Endodermal cell (in vitro differentiated cells): ENCODE data around the gene TREML1. TPM values are rescaled to one million over a fixed set of nuclear protein-coding genes. Genes with fewer than 3 reads are reported as not detected.

ENCODE experiments used
- DNase-seq: peaks from one replicate; pipeline ENCODE4 v3.0.0-alpha.2; 2017
- H3K27ac ChIP-seq: 2 replicates; pipeline ENCODE4 v1.5.1; 2013; ENCODE audit warnings: mild to moderate bottlenecking, low read depth, low read length, moderate library complexity
- H3K27me3 ChIP-seq: 2 replicates; pipeline ENCODE4 v1.6.1; 2013; ENCODE audit warnings: mild to moderate bottlenecking, low read length, moderate library complexity; ENCODE audit not compliant: insufficient read depth, control insufficient read depth, poor library complexity, severe bottlenecking
- H3K36me3 ChIP-seq: 2 replicates; pipeline ENCODE4 v1.7.0; 2013; ENCODE audit warnings: mild to moderate bottlenecking, low read length, moderate library complexity; ENCODE audit not compliant: control insufficient read depth, insufficient read depth
- H3K4me1 ChIP-seq: one replicate; pipeline ENCODE4 v1.7.0; 2013; ENCODE audit warnings: low read length; ENCODE audit not compliant: control insufficient read depth, insufficient read depth
- H3K4me3 ChIP-seq: 2 replicates; pipeline ENCODE4 v1.5.1; 2013; ENCODE audit warnings: mild to moderate bottlenecking, low read length, moderate library complexity
- H3K9ac ChIP-seq: 2 replicates; pipeline ENCODE4 v1.6.1; 2013; ENCODE audit warnings: mild to moderate bottlenecking, low read length, moderate library complexity; ENCODE audit not compliant: poor library complexity, severe bottlenecking; ENCODE audit errors: extremely low read depth
- H3K9me3 ChIP-seq: 2 replicates; pipeline ENCODE4 v1.6.1; 2013; ENCODE audit warnings: mild to moderate bottlenecking, low read length, moderate library complexity; ENCODE audit not compliant: control insufficient read depth
- H3K27ac Mint-ChIP-seq: 2 replicates; pipeline ENCODE4 v1.8.0; 2020; ENCODE audit warnings: mixed read lengths
- H3K27me3 Mint-ChIP-seq: 2 replicates; pipeline ENCODE4 v1.8.0; 2021; ENCODE audit warnings: mild to moderate bottlenecking, mixed read lengths; ENCODE audit not compliant: insufficient read depth
- H3K36me3 Mint-ChIP-seq: 2 replicates; pipeline ENCODE4 v1.8.0; 2020; ENCODE audit warnings: low read depth, mixed read lengths
- H3K4me1 Mint-ChIP-seq: 2 replicates; pipeline ENCODE4 v1.8.0; 2020; ENCODE audit warnings: mixed read lengths
- H3K4me3 Mint-ChIP-seq: 2 replicates; pipeline ENCODE4 v1.8.0; 2020; ENCODE audit warnings: mild to moderate bottlenecking, moderate library complexity, mixed read lengths
- H3K9me3 Mint-ChIP-seq: 2 replicates; pipeline ENCODE4 v1.8.0; 2020; ENCODE audit warnings: mild to moderate bottlenecking, mixed read lengths
- CTCF ChIP-seq: fragments of 200-600 bp; sonication (generic); conservative IDR thresholded peaks from 2 replicates; pipeline ENCODE4 v1.5.0; 2021; ENCODE audit warnings: antibody characterized with exemption, mild to moderate bottlenecking
- WGBS, 2 experiments: methylation state at CpG; one replicate each; pipeline versions ENCODE4 v1.1.5 to v1.1.7; 2013; ENCODE audit warnings: missing lambda C conversion rate in 2 of 2, mixed read lengths in 1 of 2; ENCODE audit not compliant: insufficient coverage in 1 of 2, insufficient read length in 1 of 2; 5-methylcytosine and 5-hydroxymethylcytosine counted together
- total RNA-seq, 2 donors: library from RNA; stranded (reverse); fragmentation: NEBNext Ultra II Directional in 1 of 2; extraction: Animal tissue kit (Norgen Biotek cat#: 25700) in 1 of 2; gene quantifications; 2 replicates in 1 of 2; 3 replicates in 1 of 2; pipeline ENCODE4 v1.2.1, GENCODE V29; 2021

The TREML1 gene
- total RNA-seq, 2 donors from 2014 or later, result 0.31 to 0.53 TPM

DNA sequence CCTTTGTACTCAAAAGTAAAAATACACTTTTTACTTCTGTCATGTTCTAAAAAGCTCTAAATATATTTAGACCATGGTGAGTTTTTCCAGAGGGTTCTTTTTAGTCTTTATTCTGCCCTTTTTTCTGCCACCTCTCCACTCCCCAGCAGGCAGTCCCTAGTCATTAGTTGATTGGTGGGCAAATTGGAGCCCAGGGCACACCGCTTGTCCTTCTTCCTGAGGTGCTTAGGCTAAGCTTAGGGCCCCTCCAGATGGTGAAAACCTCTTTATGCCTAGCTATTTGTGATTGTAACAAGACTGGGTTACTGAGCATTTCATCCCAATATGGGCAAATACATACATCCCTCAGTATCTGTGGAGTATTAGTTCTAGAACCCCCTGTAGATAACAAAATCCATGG is 6.2 kb downstream of the TREML1 start:
- Histone ChIP-seq H3K9ac (no peak overlapping the region), H3K36me3 (no peaks in the 10 kb centered on the region), H3K27me3 (no peaks in the 10 kb centered on the region), H3K27ac (no peak overlapping the region), H3K4me3 (no peak overlapping the region), H3K9me3 (no peaks in the 10 kb centered on the region), H3K4me1 (no peaks in the 10 kb centered on the region)
- WGBS, 2 experiments, result 90% methylated on average over 1 of the region's 1 CpG; no CpG with 5 or more reads in 1 of the 2 experiments
- H3K4me1 Mint-ChIP-seq, result no peaks in the 10 kb centered on the region
- no peaks in the 10 kb centered on the region for H3K36me3 Mint-ChIP-seq
- peaks cover 2% of the 10 kb centered on the region for H3K27me3 Mint-ChIP-seq
- no peak for TF ChIP-seq CTCF
- H3K9me3 Mint-ChIP-seq, result no peaks in the 10 kb centered on the region
- H3K27ac Mint-ChIP-seq, result no peak overlapping the region
- no peak overlapping the region for H3K4me3 Mint-ChIP-seq
- no peak for DNase-seq

- no peaks in the 10 kb centered on the region for H3K9me3 Mint-ChIP-seq
- H3K27ac ChIP-seq, result no peak overlapping the region
- H3K27me3 Mint-ChIP-seq, result peaks cover 5% of the 10 kb centered on the region
Observed at GRCh38 chr6:41136911-41137310, 17.2 kb downstream of the TREML1 start.

GRCh38 chr6:41135062-41135832 is 18.9 kb downstream of the TREML1 start:
- H3K27me3 ChIP-seq, result peaks cover 18% of the 10 kb centered on the region
- peaks cover 5% of the 10 kb centered on the region for H3K27me3 Mint-ChIP-seq
- H3K36me3 ChIP-seq, result no peaks in the 10 kb centered on the region
- no peak overlapping the region for H3K27ac ChIP-seq
- no peak for DNase-seq
- TF ChIP-seq CTCF, result no peak
- H3K9me3 ChIP-seq, result no peaks in the 10 kb centered on the region
- H3K4me3 Mint-ChIP-seq, result no peak overlapping the region
- no peak overlapping the region for H3K9ac ChIP-seq
- no peak overlapping the region for H3K4me3 ChIP-seq
- H3K27ac Mint-ChIP-seq, result no peak overlapping the region
- H3K4me1 ChIP-seq, result peaks cover 6% of the 10 kb centered on the region
- H3K4me1 Mint-ChIP-seq, result peaks cover 1% of the 10 kb centered on the region
- no peaks in the 10 kb centered on the region for H3K36me3 Mint-ChIP-seq
- no peaks in the 10 kb centered on the region for H3K9me3 Mint-ChIP-seq
- WGBS, 2 experiments, result 80 to 87% methylated on average over 1 to 3 of the region's 3 CpGs

More at GRCh38 chr6:41136911-41137310, 17.2 kb downstream of the TREML1 start:
- Histone ChIP-seq H3K27me3 (peaks cover 18% of the 10 kb centered on the region), H3K36me3 (no peaks in the 10 kb centered on the region), H3K9me3 (no peaks in the 10 kb centered on the region), H3K4me3 (no peak overlapping the region), H3K4me1 (peaks cover 6% of the 10 kb centered on the region), H3K9ac (no peak overlapping the region)
- no peak for TF ChIP-seq CTCF
- Mint-ChIP-seq H3K4me3 (no peak overlapping the region), H3K4me1 (peaks cover 3% of the 10 kb centered on the region), H3K36me3 (no peaks in the 10 kb centered on the region), H3K27ac (no peak overlapping the region)
- no peak for DNase-seq
